IMR-90 (cell line): ENCODE data around the gene SMARCD1. TPM values are rescaled to one million over a fixed set of nuclear protein-coding genes. Genes with fewer than 3 reads are reported as not detected.

Source experiments
- ATAC-seq: fragments of 200-7000 bp; cut with Tn5 transposase; 2 replicates; pipeline ENCODE4 v1.9.1; 2020; ENCODE audit warnings: low read depth, mild to moderate bottlenecking, moderate library complexity
- BruUV-seq: library from RNA; stranded (reverse); fragments of 400-500 nt; replicated peaks from 2 replicates; lab custom pipeline; 2021; lab: Mats Ljungman, UMichigan
- CTCF ChIA-PET: fragments of 300-600 bp; formaldehyde crosslinking; extraction: SDS; loops from one replicate; lab custom pipeline; 2021; ENCODE audit warnings: antibody characterized with exemption; lab: Yijun Ruan, JAX
- POLR2A ChIA-PET: fragments of 300-600 bp; sonication (Branson Sonifier 250); formaldehyde crosslinking; loops from one replicate; lab custom pipeline; 2022; ENCODE audit warnings: antibody characterized with exemption; ENCODE audit not compliant: unreplicated experiment; lab: Charles Lee
- DNase-seq: peaks from one replicate; pipeline ENCODE4 v3.0.0; 2013
- H2AFZ ChIP-seq: replicated peaks from 2 replicates; pipeline ENCODE3; 2013; ENCODE audit warnings: low read length, mild to moderate bottlenecking; ENCODE audit not compliant: poor library complexity
- H2AK5ac ChIP-seq: 2 replicates; pipeline ENCODE4 v1.6.1; 2013; ENCODE audit warnings: low read depth, low read length, inconsistent platforms
- H2AK9ac ChIP-seq: replicated peaks from 2 replicates; pipeline ENCODE3; 2013; ENCODE audit warnings: mild to moderate bottlenecking, low read depth, low read length, moderate library complexity; ENCODE audit not compliant: poor library complexity
- H2BK120ac ChIP-seq: 2 replicates; pipeline ENCODE4 v1.6.1; 2013; ENCODE audit warnings: low read depth, low read length, inconsistent platforms
- H2BK15ac ChIP-seq: 3 replicates; pipeline ENCODE4 v1.6.1; 2013; ENCODE audit warnings: low read depth, low read length, inconsistent platforms
- H2BK20ac ChIP-seq: 2 replicates; pipeline ENCODE4 v1.6.1; 2013; ENCODE audit warnings: low read depth, mild to moderate bottlenecking, inconsistent platforms, low read length, moderate library complexity
- H2BK5ac ChIP-seq: 2 replicates; pipeline ENCODE4 v1.6.1; 2013; ENCODE audit warnings: mild to moderate bottlenecking, low read depth, low read length, inconsistent platforms; ENCODE audit not compliant: poor library complexity, severe bottlenecking
- H3K14ac ChIP-seq: replicated peaks from 2 replicates; pipeline ENCODE4 v1.6.1; 2013; ENCODE audit warnings: low read depth, low read length, inconsistent platforms
- H3K18ac ChIP-seq: 2 replicates; pipeline ENCODE4 v1.6.1; 2013; ENCODE audit warnings: low read depth, low read length, control low read depth
- H3K23ac ChIP-seq: 2 replicates; pipeline ENCODE4 v1.6.1; 2013; ENCODE audit warnings: low read depth, low read length, inconsistent platforms
- H3K27ac ChIP-seq: 2 replicates; pipeline ENCODE4 v1.5.1; 2013; ENCODE audit warnings: mild to moderate bottlenecking, control low read depth, low read length; ENCODE audit not compliant: insufficient read depth
- H3K27me3 ChIP-seq: 2 replicates; pipeline ENCODE4 v1.6.1; 2013; ENCODE audit warnings: low read length; ENCODE audit not compliant: control insufficient read depth, insufficient read depth
- H3K36me3 ChIP-seq: 2 replicates; pipeline ENCODE4 v1.6.1; 2013; ENCODE audit warnings: low read length, mixed read lengths; ENCODE audit not compliant: control insufficient read depth, insufficient read depth
- H3K4ac ChIP-seq: 2 replicates; pipeline ENCODE4 v1.6.1; 2013; ENCODE audit warnings: low read depth, low read length, inconsistent platforms
- H3K4me1 ChIP-seq: 2 replicates; pipeline ENCODE4 v1.6.1; 2013; ENCODE audit warnings: low read length, mixed read lengths; ENCODE audit not compliant: control insufficient read depth, insufficient read depth
- H3K4me2 ChIP-seq: 2 replicates; pipeline ENCODE4 v1.6.1; 2013; ENCODE audit warnings: low read depth, mild to moderate bottlenecking, control low read depth, low read length, moderate library complexity
- H3K4me3 ChIP-seq: 2 replicates; pipeline ENCODE4 v1.5.1; 2013; ENCODE audit warnings: low read depth, mild to moderate bottlenecking, control low read depth, low read length, moderate library complexity; ENCODE audit not compliant: insufficient read depth
- H3K56ac ChIP-seq: 2 replicates; pipeline ENCODE4 v1.6.1; 2013; ENCODE audit warnings: low read length, inconsistent platforms; ENCODE audit not compliant: insufficient read depth; ENCODE audit errors: extremely low read depth
- H3K79me1 ChIP-seq, 2 experiments: 2 replicates each; pipeline ENCODE4 v1.6.1; 2013; ENCODE audit warnings: low read length in 2 of 2, inconsistent platforms in 1 of 2, low read depth in 1 of 2
- H3K9ac ChIP-seq: 2 replicates; pipeline ENCODE4 v1.6.1; 2013; ENCODE audit warnings: low read depth, low read length, control low read depth
- H3K9me1 ChIP-seq: 2 replicates; pipeline ENCODE4 v1.6.1; 2013; ENCODE audit warnings: low read length, inconsistent platforms; ENCODE audit not compliant: insufficient read depth
- H3K9me3 ChIP-seq: 2 replicates; pipeline ENCODE4 v1.6.1; 2013; ENCODE audit warnings: low read length; ENCODE audit not compliant: control insufficient read depth, insufficient read depth
- H4K20me1 ChIP-seq: 2 replicates; pipeline ENCODE4 v1.6.1; 2013; ENCODE audit warnings: low read length, inconsistent platforms; ENCODE audit not compliant: insufficient read depth
- H4K5ac ChIP-seq: 2 replicates; pipeline ENCODE4 v1.6.1; 2013; ENCODE audit warnings: mild to moderate bottlenecking, low read depth, low read length, control low read depth
- H4K8ac ChIP-seq, 2 experiments: 2 replicates each; pipeline ENCODE4 v1.6.1; 2013; ENCODE audit warnings: low read depth in 2 of 2, low read length in 2 of 2, control low read depth in 1 of 2, inconsistent platforms in 1 of 2
- H4K91ac ChIP-seq: 2 replicates; pipeline ENCODE4 v1.6.1; 2013; ENCODE audit warnings: low read depth, low read length, inconsistent platforms; ENCODE audit not compliant: insufficient read depth
- CHD1 ChIP-seq: IDR thresholded peaks from 2 replicates; pipeline ENCODE4 v1.6.1; 2012; ENCODE audit warnings: low read depth, low read length, improper control_type of control experiment
- MAZ ChIP-seq: IDR thresholded peaks from 2 replicates; pipeline ENCODE4 v1.6.1; 2012; ENCODE audit warnings: low read depth, mild to moderate bottlenecking, low read length, improper control_type of control experiment, moderate library complexity, borderline replicate concordance
- NFE2L2 ChIP-seq: fragments of 150-350 bp; IDR thresholded peaks from 2 replicates; pipeline ENCODE4 v1.6.1; 2016; ENCODE audit warnings: low read depth, mild to moderate bottlenecking, low read length
- RAD21 ChIP-seq: IDR thresholded peaks from 2 replicates; pipeline ENCODE4 v1.6.1; 2012; ENCODE audit warnings: low read length, improper control_type of control experiment
- RFX5 ChIP-seq: IDR thresholded peaks from 2 replicates; pipeline ENCODE4 v1.8.0; 2012; ENCODE audit warnings: low read depth, mild to moderate bottlenecking, low read length, moderate library complexity
- WGBS, 2 experiments: methylation state at CpG; one replicate each; pipeline versions ENCODE4 v1.1.5 to v1.1.7; 2013; ENCODE audit warnings: missing lambda C conversion rate in 2 of 2; ENCODE audit not compliant: insufficient read length in 1 of 2; ENCODE audit errors: extremely low coverage in 2 of 2; 5-methylcytosine and 5-hydroxymethylcytosine counted together
- dilution Hi-C: fragments of 300-500 bp; cut with HindIII; formaldehyde crosslinking; loops from one replicate; pipeline ENCODE4 v1.14.3; 2018; ENCODE audit warnings: low sequenced_read_pairs; ENCODE audit not compliant: unreplicated experiment
- in situ Hi-C: fragments of 300-500 bp; cut with MboI; formaldehyde crosslinking; loops from 3 replicates; pipeline ENCODE4 v1.14.3; 2019; ENCODE audit warnings: low sequenced_read_pairs, inconsistent platforms, mixed read lengths
- intact Hi-C: fragments of 100-400 bp; cut with micrococcal nuclease; formaldehyde crosslinking; loops from 2 replicates; pipeline ENCODE4 v1.10.0; 2022
- polyA plus RNA-seq, 3 experiments: library from polyadenylated mRNA; depleted of rRNA; stranded (reverse); fragments of >200 nt; gene quantifications; 2 replicates each; pipeline ENCODE4 v1.2.3, GENCODE V29; 2012; ENCODE audit warnings: low replicate concordance in 1 of 3
- total RNA-seq: library from RNA; depleted of rRNA; stranded (reverse); fragments of >200 nt; gene quantifications from 2 replicates; pipeline ENCODE4 v1.2.3, GENCODE V29; 2012
- TF ChIP-seq, protein P1 (sequence below): fragments of 150-350 bp; IDR thresholded peaks from 2 replicates; pipeline ENCODE4 v1.6.1; 2017; ENCODE audit warnings: mild to moderate bottlenecking, antibody characterized with exemption, low read length, low read depth

The SMARCD1 gene
- total and polyA plus RNA-seq, 2 of the 4 experiments (the other 2 are of a cell fraction): 28.1 to 47.9 TPM

DNA sequence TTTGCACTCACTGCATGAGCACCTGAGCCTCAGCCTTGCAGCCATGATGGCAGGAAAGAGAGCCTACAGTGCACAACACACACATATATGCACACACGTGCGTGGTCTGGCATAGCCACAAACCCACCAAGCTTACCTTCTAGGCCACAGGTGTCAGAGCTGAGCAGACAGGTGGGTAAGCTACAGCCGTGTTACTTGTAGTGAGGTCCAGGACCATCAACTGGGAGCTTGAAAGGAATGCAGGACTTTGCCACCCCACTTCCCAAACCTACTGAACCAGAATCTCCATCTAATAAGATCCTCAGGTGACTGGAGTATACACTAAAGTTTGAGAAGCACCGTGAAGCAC is 25.0 kb upstream of the SMARCD1 start:
- Histone ChIP-seq H2AFZ (no peak overlapping the region), H3K27me3 (peaks cover 12% of the 10 kb centered on the region), H3K4me1 (peaks cover 9% of the 10 kb centered on the region), H3K27ac (no peak overlapping the region), H2BK120ac (no peak overlapping the region), H2BK20ac (no peak overlapping the region), H3K9me1 (no peaks in the 10 kb centered on the region), H4K8ac (no peak overlapping the region), H3K14ac (no peak overlapping the region), H4K20me1 (peaks cover 7% of the 10 kb centered on the region; the same call in 1 of the 2 replicates), H3K56ac (no peak overlapping the region), H4K5ac (no peak overlapping the region), H3K79me1 (no peaks in the 10 kb centered on the region; a peak in 1 of 4 replicates), H4K91ac (no peak overlapping the region), H2AK9ac (no peak overlapping the region), H3K9me3 (no peaks in the 10 kb centered on the region), H2BK15ac (no peak overlapping the region), H3K36me3 (0 out of 2 replicates have a peak, but pooled peaks cover 3% of the 10 kb centered on the region), H3K9ac (no peak overlapping the region), H2AK5ac (no peak overlapping the region), H3K4me2 (no peak overlapping the region), H2BK5ac (no peak overlapping the region), H3K18ac (no peak overlapping the region), H3K23ac (no peak overlapping the region), H3K4me3 (no peak overlapping the region), H3K4ac (no peak overlapping the region)
- 80% methylated on average over 2 of the region's 4 CpGs; no CpG with 5 or more reads in 1 of the 2 experiments for WGBS, 2 experiments
- ChIA-PET POLR2A (no interaction called here), CTCF (no interaction called here)
- in situ Hi-C loops: no loop called here
- DNase-seq (no peak), ATAC-seq (no peak)
- intact Hi-C loops: no loop called here
- TF ChIP-seq CHD1 (no peak), RFX5 (no peak), MAZ (no peak), RAD21 (no peak), NFE2L2 (no peak)
- TF ChIP-seq, protein P1, sequence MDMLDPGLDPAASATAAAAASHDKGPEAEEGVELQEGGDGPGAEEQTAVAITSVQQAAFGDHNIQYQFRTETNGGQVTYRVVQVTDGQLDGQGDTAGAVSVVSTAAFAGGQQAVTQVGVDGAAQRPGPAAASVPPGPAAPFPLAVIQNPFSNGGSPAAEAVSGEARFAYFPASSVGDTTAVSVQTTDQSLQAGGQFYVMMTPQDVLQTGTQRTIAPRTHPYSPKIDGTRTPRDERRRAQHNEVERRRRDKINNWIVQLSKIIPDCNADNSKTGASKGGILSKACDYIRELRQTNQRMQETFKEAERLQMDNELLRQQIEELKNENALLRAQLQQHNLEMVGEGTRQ: no peak
- no TSS peak for BruUV-seq
- dilution Hi-C loops: no loop called here
